ENCODE measurements around the gene MEF2A.

MEF2A gene

DNA sequence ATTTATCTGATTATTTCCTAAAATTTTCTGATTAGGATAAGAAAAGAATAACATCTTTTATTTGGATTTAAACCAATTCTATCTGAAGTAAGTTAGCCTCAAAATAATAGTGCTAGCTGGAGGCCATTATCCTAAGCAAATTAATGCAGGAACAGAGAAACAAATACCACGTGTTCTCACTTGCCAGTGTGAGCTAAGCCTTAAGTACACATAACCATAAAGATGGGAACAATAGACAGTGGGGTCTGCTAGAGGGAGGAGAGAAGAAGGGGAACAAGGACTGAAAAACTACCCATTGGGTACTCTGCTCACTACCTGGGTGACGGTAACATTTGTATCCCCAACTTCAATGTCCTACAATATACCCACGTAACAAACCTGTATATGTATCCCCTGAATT lies 198.7 kb downstream of the MEF2A start:
- no peak overlapping the region for H2AFZ ChIP-seq (ENCODE audit: low read depth, low read length)
- no peak overlapping the region for H3K9ac ChIP-seq (ENCODE audit: low read depth, low read length)
- H3K9me3 ChIP-seq (ENCODE audit: insufficient read depth, low read length, severe bottlenecking): no peaks in the 10 kb centered on the region
- H3K4me3 ChIP-seq (ENCODE audit: low read depth in 1 of 2, low read length in 2 of 2): no peak overlapping the region
- DNase-seq (no peak), ATAC-seq (ENCODE audit: insufficient read depth, low read depth) (no peak)
- H3K27ac ChIP-seq (ENCODE audit: low read length): no peak overlapping the region
- no peaks in the 10 kb centered on the region for H3K36me3 ChIP-seq (ENCODE audit: insufficient read depth, low read length)
- TF ChIP-seq, protein P1, sequence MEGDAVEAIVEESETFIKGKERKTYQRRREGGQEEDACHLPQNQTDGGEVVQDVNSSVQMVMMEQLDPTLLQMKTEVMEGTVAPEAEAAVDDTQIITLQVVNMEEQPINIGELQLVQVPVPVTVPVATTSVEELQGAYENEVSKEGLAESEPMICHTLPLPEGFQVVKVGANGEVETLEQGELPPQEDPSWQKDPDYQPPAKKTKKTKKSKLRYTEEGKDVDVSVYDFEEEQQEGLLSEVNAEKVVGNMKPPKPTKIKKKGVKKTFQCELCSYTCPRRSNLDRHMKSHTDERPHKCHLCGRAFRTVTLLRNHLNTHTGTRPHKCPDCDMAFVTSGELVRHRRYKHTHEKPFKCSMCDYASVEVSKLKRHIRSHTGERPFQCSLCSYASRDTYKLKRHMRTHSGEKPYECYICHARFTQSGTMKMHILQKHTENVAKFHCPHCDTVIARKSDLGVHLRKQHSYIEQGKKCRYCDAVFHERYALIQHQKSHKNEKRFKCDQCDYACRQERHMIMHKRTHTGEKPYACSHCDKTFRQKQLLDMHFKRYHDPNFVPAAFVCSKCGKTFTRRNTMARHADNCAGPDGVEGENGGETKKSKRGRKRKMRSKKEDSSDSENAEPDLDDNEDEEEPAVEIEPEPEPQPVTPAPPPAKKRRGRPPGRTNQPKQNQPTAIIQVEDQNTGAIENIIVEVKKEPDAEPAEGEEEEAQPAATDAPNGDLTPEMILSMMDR (IDR thresholded peaks at IDR 0.05; ENCODE audit: borderline replicate concordance, extremely low read depth, low read length, poor library complexity, severe bottlenecking): no peak
- no peak for TF ChIP-seq EZH2 (IDR thresholded peaks at IDR 0.05; ENCODE audit: borderline replicate concordance, low read depth, low read length, severe bottlenecking)
- H3K4me1 ChIP-seq (ENCODE audit: insufficient read depth, low read length): no peaks in the 10 kb centered on the region
- H3K79me2 ChIP-seq (ENCODE audit: insufficient read depth, low read length): no peaks in the 10 kb centered on the region
- H4K20me1 ChIP-seq (ENCODE audit: insufficient read depth, low read length): no peaks in the 10 kb centered on the region
- no peaks in the 10 kb centered on the region for H3K27me3 ChIP-seq (ENCODE audit: insufficient read depth, low read length, poor library complexity)
- no peak overlapping the region for H3K4me2 ChIP-seq (ENCODE audit: insufficient read depth, low read length)
